Adrenal gland (tissue), 5 donors: ENCODE measurements around the gene HOMER2.

Experiments used
- CTCF ChIP-seq, 6 experiments: fragments of 450-650 bp in 4 of 6; fragments of 200-600 bp in 2 of 6; sonication (generic) in 1 of 6; IDR thresholded peaks; 1 replicate in 5 of 6; 2 replicates in 1 of 6; pipeline versions ENCODE4 v1.5.1 to v1.8.0; 2016 to 2021; ENCODE audit warnings: antibody characterized with exemption in 6 of 6, mild to moderate bottlenecking in 2 of 6, moderate library complexity in 1 of 6
- POLR2A ChIP-seq, 2 donors: fragments of 450-650 bp; IDR thresholded peaks; one replicate each; pipeline ENCODE4 v1.6.1; 2017; ENCODE audit warnings: antibody characterized with exemption in 2 of 2, mild to moderate bottlenecking in 2 of 2, moderate library complexity in 1 of 2
- donor health status: DM: no; HTN: no; CAD: no.

- no peak for TF ChIP-seq CTCF (IDR thresholded peaks at IDR 0.05)
- TF ChIP-seq POLR2A (IDR thresholded peaks at IDR 0.05), result no peak
Measured at GRCh38 chr15:82977076-82977475, 24.6 kb upstream of the HOMER2 start.
